GM23338 (cell line): ENCODE data around the gene LAMC3. TPM values are rescaled to one million over a fixed set of nuclear protein-coding genes. Genes with fewer than 3 reads are reported as not detected.

Experiments used
- ATAC-seq: fragments of 200-7000 bp; cut with Tn5 transposase; 3 replicates; pipeline ENCODE4 v1.9.1; 2020
- DNase-seq: peaks from one replicate; pipeline ENCODE4 v3.0.0-alpha.2; 2015; ENCODE audit warnings: low spot score
- H2AFZ ChIP-seq: fragments of 200-600 bp; sonication (generic); 2 replicates; pipeline ENCODE4 v1.8.0; 2016; ENCODE audit warnings: antibody characterized with exemption, mild to moderate bottlenecking, moderate library complexity
- H3F3A ChIP-seq: fragments of 200-600 bp; sonication (generic); replicated peaks from 2 replicates; pipeline ENCODE4 v1.8.0; 2017; ENCODE audit warnings: antibody characterized with exemption, mixed run types, low read depth
- H3K27ac ChIP-seq: fragments of 200-600 bp; sonication (generic); 2 replicates; pipeline ENCODE4 v1.6.1; 2016; ENCODE audit warnings: low read depth
- H3K27me3 ChIP-seq: fragments of 200-600 bp; sonication (generic); 2 replicates; pipeline ENCODE4 v1.8.0; 2016; ENCODE audit warnings: mild to moderate bottlenecking, mixed run types, moderate library complexity; ENCODE audit not compliant: insufficient read depth
- H3K36me3 ChIP-seq: fragments of 200-600 bp; sonication (generic); 2 replicates; pipeline ENCODE4 v1.8.0; 2016; ENCODE audit warnings: mild to moderate bottlenecking; ENCODE audit not compliant: insufficient read depth
- H3K4me1 ChIP-seq: fragments of 200-600 bp; sonication (generic); 2 replicates; pipeline ENCODE4 v1.8.0; 2016; ENCODE audit warnings: mild to moderate bottlenecking, moderate library complexity; ENCODE audit not compliant: insufficient read depth
- H3K4me2 ChIP-seq: fragments of 200-600 bp; sonication (generic); 2 replicates; pipeline ENCODE4 v1.7.1; 2017; ENCODE audit warnings: mixed run types
- H3K4me3 ChIP-seq: fragments of 200-600 bp; sonication (generic); 2 replicates; pipeline ENCODE4 v1.6.1; 2016; ENCODE audit warnings: mixed run types
- H3K79me2 ChIP-seq: fragments of 200-600 bp; sonication (generic); replicated peaks from 2 replicates; pipeline ENCODE4 v1.8.0; 2017; ENCODE audit warnings: mild to moderate bottlenecking; ENCODE audit not compliant: insufficient read depth
- H3K9me2 ChIP-seq: fragments of 200-600 bp; sonication (generic); 2 replicates; pipeline ENCODE4 v1.8.0; 2017; ENCODE audit not compliant: insufficient read depth
- H4K20me1 ChIP-seq: fragments of 200-600 bp; sonication (generic); replicated peaks from 2 replicates; pipeline ENCODE4 v1.8.0; 2017; ENCODE audit warnings: mild to moderate bottlenecking; ENCODE audit not compliant: insufficient read depth
- H3K27ac Mint-ChIP-seq: 2 replicates; pipeline ENCODE4 v1.8.0; 2020; ENCODE audit warnings: inconsistent platforms, mild to moderate bottlenecking, moderate library complexity, mixed read lengths
- H3K27me3 Mint-ChIP-seq: 3 replicates; pipeline ENCODE4 v1.8.0; 2022; ENCODE audit warnings: low read depth, mild to moderate bottlenecking, moderate library complexity, mixed read lengths, inconsistent platforms; ENCODE audit not compliant: insufficient read depth, poor library complexity
- H3K36me3 Mint-ChIP-seq: 3 replicates; pipeline ENCODE4 v1.8.0; 2021; ENCODE audit warnings: low read depth, mild to moderate bottlenecking, inconsistent platforms, moderate library complexity, mixed read lengths
- H3K4me1 Mint-ChIP-seq: 3 replicates; pipeline ENCODE4 v1.8.0; 2020; ENCODE audit warnings: mild to moderate bottlenecking, inconsistent platforms, mixed read lengths
- H3K4me3 Mint-ChIP-seq: 3 replicates; pipeline ENCODE4 v1.8.0; 2021; ENCODE audit warnings: moderate library complexity, mild to moderate bottlenecking, inconsistent platforms, mixed read lengths
- H3K9me3 Mint-ChIP-seq: 3 replicates; pipeline ENCODE4 v1.8.0; 2020; ENCODE audit warnings: moderate library complexity, mild to moderate bottlenecking, inconsistent platforms, mixed read lengths
- CREB1 ChIP-seq: fragments of 250-450 bp; sonication (Bioruptor Pico); IDR thresholded peaks from 2 replicates; pipeline ENCODE4 v1.5.0; 2020; ENCODE audit warnings: low read depth, mild to moderate bottlenecking, moderate library complexity
- CTCF ChIP-seq, 2 experiments: fragments of 200-600 bp in 1 of 2; sonication (generic) in 1 of 2; conservative IDR thresholded peaks; 2 replicates each; pipeline versions ENCODE4 v1.5.1 to v1.6.1; 2016 to 2017; ENCODE audit warnings: antibody characterized with exemption in 2 of 2, low read depth in 2 of 2, mild to moderate bottlenecking in 2 of 2, moderate library complexity in 1 of 2
- EZH2phosphoT487 ChIP-seq: fragments of 200-600 bp; sonication (generic); IDR thresholded peaks from one replicate; pipeline ENCODE4 v1.8.1; 2018; ENCODE audit warnings: antibody characterized with exemption; ENCODE audit not compliant: unreplicated experiment
- JUNB ChIP-seq: IDR thresholded peaks from one replicate; pipeline ENCODE4 v1.6.1; 2016; ENCODE audit warnings: antibody characterized with exemption; ENCODE audit not compliant: unreplicated experiment
- POLR2AphosphoS5 ChIP-seq: IDR thresholded peaks from 2 replicates; pipeline ENCODE4 v1.6.1; 2016; ENCODE audit warnings: antibody characterized with exemption, low read depth
- REST ChIP-seq: IDR thresholded peaks from one replicate; pipeline ENCODE4 v1.6.1; 2018; ENCODE audit warnings: antibody characterized with exemption; ENCODE audit not compliant: unreplicated experiment
- ZNF462 ChIP-seq: fragments of 250-450 bp; sonication (Bioruptor Pico); IDR thresholded peaks from 2 replicates; pipeline ENCODE4 v1.5.0; 2020; ENCODE audit warnings: mild to moderate bottlenecking, moderate library complexity
- polyA plus RNA-seq: library from polyadenylated mRNA; unstranded; fragments of >200 nt; fragmentation: Nextera tagmentation; extraction: Ambion mirVana; gene quantifications from 2 replicates; pipeline ENCODE4 v1.2.1, GENCODE V29; 2016
- total RNA-seq: library from RNA; depleted of rRNA; stranded (reverse); fragments of >200 nt; shearing (Covaris generic); gene quantifications from 2 replicates; pipeline ENCODE4 v1.2.3, GENCODE V29; 2014

Gene LAMC3
- total and polyA plus RNA-seq, 2 experiments from 2014 or later = 9.0 to 27.4 TPM

- H3K4me1 ChIP-seq = peaks cover 26% of the 10 kb centered on the region
- H3K27me3 Mint-ChIP-seq = peaks cover 21% of the 10 kb centered on the region
- no peak overlapping the region for H3K27ac Mint-ChIP-seq
- no peak for DNase-seq
- no peak for TF ChIP-seq JUNB
- no peak for TF ChIP-seq CREB1 (CRISPR knock-in tag)
- H3K27ac ChIP-seq = no peak overlapping the region
- H3K27me3 ChIP-seq = peaks cover 5% of the 10 kb centered on the region; the same call in 1 of the 2 replicates
- no peak overlapping the region for H2AFZ ChIP-seq
- peaks cover 11% of the 10 kb centered on the region; the same call in 1 of the 2 replicates for H3F3A ChIP-seq
- H3K9me2 ChIP-seq = 0 out of 2 replicates have a peak, but pooled peaks cover 3% of the 10 kb centered on the region
- H3K36me3 Mint-ChIP-seq = no peaks in the 10 kb centered on the region
- no peak overlapping the region for H3K4me2 ChIP-seq
- no peaks in the 10 kb centered on the region; the same call in 1 of the 2 replicates for H4K20me1 ChIP-seq
- no peaks in the 10 kb centered on the region for H3K9me3 Mint-ChIP-seq
- no peak overlapping the region for H3K4me3 Mint-ChIP-seq
- ATAC-seq = no peak
- no peaks in the 10 kb centered on the region for H3K36me3 ChIP-seq
- peaks cover 19% of the 10 kb centered on the region for H3K79me2 ChIP-seq
- H3K4me3 ChIP-seq = no peak overlapping the region
- H3K4me1 Mint-ChIP-seq = peaks cover 21% of the 10 kb centered on the region
These were observed 5.0 kb downstream of the LAMC3 start for GRCh38 chr9:131013771-131014676.

- no peak overlapping the region for H3K27ac Mint-ChIP-seq
- Histone ChIP-seq H3K4me2 (no peak overlapping the region), H3K27me3 (no peaks in the 10 kb centered on the region), H3K79me2 (peaks cover 12% of the 10 kb centered on the region), H2AFZ (no peak overlapping the region), H3K36me3 (no peaks in the 10 kb centered on the region), H3K4me3 (no peak overlapping the region), H4K20me1 (no peaks in the 10 kb centered on the region; the same call in 1 of the 2 replicates), H3K4me1 (peaks cover 26% of the 10 kb centered on the region), H3F3A (peaks cover 11% of the 10 kb centered on the region; the same call in 1 of the 2 replicates), H3K27ac (no peak overlapping the region), H3K9me2 (0 out of 2 replicates have a peak, but pooled peaks cover 3% of the 10 kb centered on the region)
- DNase-seq = no peak
- H3K4me3 Mint-ChIP-seq = no peak overlapping the region
- no peaks in the 10 kb centered on the region for H3K9me3 Mint-ChIP-seq
- H3K27me3 Mint-ChIP-seq = peaks cover 14% of the 10 kb centered on the region
- ATAC-seq = no peak
- peaks cover 21% of the 10 kb centered on the region for H3K4me1 Mint-ChIP-seq
- no peaks in the 10 kb centered on the region for H3K36me3 Mint-ChIP-seq
- TF ChIP-seq CTCF (conservative IDR thresholded peaks at IDR 0.05; ENCODE audit: low read depth in 2 of 2) (no peak), EZH2phosphoT487 (no peak), JUNB (no peak), REST (no peak), POLR2AphosphoS5 (no peak), ZNF462 (no peak), CREB1 (CRISPR knock-in tag) (no peak)
These were observed 6.1 kb downstream of the LAMC3 start for GRCh38 chr9:131015112-131015511.
